CD8-positive, alpha-beta memory T cell (primary cell): ENCODE measurements around the gene PKP2. TPM values are rescaled to one million over a fixed set of nuclear protein-coding genes. Genes with fewer than 3 reads are reported as not detected.

Experiments
- CTCF ChIA-PET: fragments of 350-600 bp; sonication (Branson Sonifier 250); formaldehyde crosslinking; loops from one replicate; lab custom pipeline; 2021; ENCODE audit warnings: antibody characterized with exemption; lab: Charles Lee
- POLR2A ChIA-PET: fragments of 350-600 bp; sonication (Branson Sonifier 250); formaldehyde crosslinking; loops from one replicate; lab custom pipeline; 2021; ENCODE audit warnings: antibody characterized with exemption; lab: Charles Lee
- DNase-seq, 5 donors: peaks; one replicate each; pipeline versions ENCODE4 v3.0.0 to v3.0.0-alpha.2; 2020 to 2022; ENCODE audit warnings: mixed read lengths in 1 of 5
- H3K27ac ChIP-seq: one replicate; pipeline ENCODE4 v1.7.0; 2013; ENCODE audit warnings: low read depth, mild to moderate bottlenecking, low read length, moderate library complexity
- H3K27me3 ChIP-seq: 2 replicates; pipeline ENCODE4 v1.7.0; 2013; ENCODE audit warnings: low read length, mild to moderate bottlenecking; ENCODE audit not compliant: insufficient read depth, poor library complexity, severe bottlenecking
- H3K36me3 ChIP-seq: 2 replicates; pipeline ENCODE4 v1.7.0; 2013; ENCODE audit warnings: mild to moderate bottlenecking, low read length, moderate library complexity; ENCODE audit not compliant: insufficient read depth
- H3K4me1 ChIP-seq: 2 replicates; pipeline ENCODE4 v1.7.0; 2013; ENCODE audit warnings: mild to moderate bottlenecking, low read length, moderate library complexity; ENCODE audit not compliant: insufficient read depth
- H3K4me3 ChIP-seq: 2 replicates; pipeline ENCODE4 v1.7.0; 2013; ENCODE audit warnings: mild to moderate bottlenecking, low read length
- H3K9me3 ChIP-seq: 2 replicates; pipeline ENCODE4 v1.7.0; 2013; ENCODE audit warnings: mild to moderate bottlenecking, low read length
- H3K27ac Mint-ChIP-seq, 8 donors: one replicate each; pipeline ENCODE4 v1.8.0; 2020 to 2021; ENCODE audit warnings: mixed read lengths in 8 of 8, mild to moderate bottlenecking in 6 of 8, inconsistent platforms in 3 of 8, moderate library complexity in 3 of 8
- H3K27me3 Mint-ChIP-seq, 2 donors: one replicate each; pipeline ENCODE4 v1.8.0; 2020 to 2021; ENCODE audit warnings: mixed read lengths in 2 of 2, mild to moderate bottlenecking in 1 of 2, moderate library complexity in 1 of 2
- H3K36me3 Mint-ChIP-seq, 3 donors: one replicate each; pipeline ENCODE4 v1.8.0; 2020 to 2021; ENCODE audit warnings: mixed read lengths in 3 of 3, inconsistent platforms in 1 of 3, mild to moderate bottlenecking in 1 of 3
- H3K4me1 Mint-ChIP-seq, 3 donors: one replicate each; pipeline ENCODE4 v1.8.0; 2020 to 2021; ENCODE audit warnings: mixed read lengths in 3 of 3, inconsistent platforms in 1 of 3, mild to moderate bottlenecking in 1 of 3
- H3K4me3 Mint-ChIP-seq, 7 donors: one replicate each; pipeline ENCODE4 v1.8.0; 2020 to 2021; ENCODE audit warnings: mixed read lengths in 7 of 7, mild to moderate bottlenecking in 6 of 7, moderate library complexity in 4 of 7, inconsistent platforms in 2 of 7
- H3K9me3 Mint-ChIP-seq, 5 donors: one replicate each; pipeline ENCODE4 v1.8.0; 2020 to 2022; ENCODE audit warnings: mixed read lengths in 5 of 5, mild to moderate bottlenecking in 3 of 5, moderate library complexity in 2 of 5, inconsistent platforms in 1 of 5
- polyA plus RNA-seq: library from polyadenylated mRNA; unstranded; fragments of 300-500 nt; fragmentation: Illumina TruSeq; gene quantifications from one replicate; pipeline ENCODE4 v1.2.3, GENCODE V29; 2021
- total RNA-seq, 2 experiments: library from RNA; stranded (reverse); gene quantifications; one replicate each; pipeline ENCODE4 v1.2.3, GENCODE V29; 2021

The PKP2 gene
- total and polyA plus RNA-seq, 3 experiments from 2014 or later, result 0.15 to 0.40 (median 0.17) TPM

DNA sequence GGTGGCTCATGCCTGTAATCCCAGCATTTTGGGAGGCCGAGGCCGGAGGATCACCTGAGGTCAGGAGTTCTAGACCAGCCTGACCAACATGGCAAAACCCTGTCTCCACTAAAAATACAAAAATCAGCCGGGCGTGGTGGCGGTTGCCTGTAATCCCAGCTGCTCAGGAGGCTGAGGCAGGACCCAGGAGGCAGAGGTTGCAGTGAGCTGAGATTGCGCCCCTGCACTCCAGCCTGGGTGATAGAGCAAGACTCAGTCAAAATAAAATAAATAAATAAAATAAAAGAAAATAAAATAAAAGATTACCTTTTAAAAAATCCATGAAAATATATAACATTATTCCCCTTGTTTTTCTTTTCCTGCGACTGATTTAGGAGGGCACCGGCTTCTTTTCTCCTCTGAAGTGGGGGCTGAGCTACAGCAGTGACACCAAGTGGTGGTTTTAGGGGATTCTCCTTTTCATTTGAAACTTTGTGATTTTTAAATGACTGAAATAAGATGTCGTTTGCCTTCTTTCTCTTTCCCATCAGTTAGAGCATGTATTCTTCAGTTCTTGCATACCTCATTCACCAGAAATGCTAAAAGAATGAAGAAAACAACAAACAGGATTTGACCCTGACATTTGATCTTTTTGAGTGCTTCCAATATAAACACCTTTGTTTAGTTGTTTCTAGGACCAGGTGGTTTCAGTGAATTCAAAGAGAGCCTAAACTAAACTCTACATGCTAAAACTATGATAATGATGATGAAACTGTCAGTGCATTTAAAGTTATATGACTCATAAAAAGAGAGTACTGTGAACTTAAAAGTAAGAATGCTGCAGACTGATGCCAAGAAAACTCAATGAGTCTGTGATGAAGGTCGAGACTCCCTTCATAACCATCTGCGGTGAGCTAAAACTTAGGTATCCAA lies 22.6 kb upstream of the PKP2 start:
- no peak overlapping the region for H3K27ac Mint-ChIP-seq

DNA sequence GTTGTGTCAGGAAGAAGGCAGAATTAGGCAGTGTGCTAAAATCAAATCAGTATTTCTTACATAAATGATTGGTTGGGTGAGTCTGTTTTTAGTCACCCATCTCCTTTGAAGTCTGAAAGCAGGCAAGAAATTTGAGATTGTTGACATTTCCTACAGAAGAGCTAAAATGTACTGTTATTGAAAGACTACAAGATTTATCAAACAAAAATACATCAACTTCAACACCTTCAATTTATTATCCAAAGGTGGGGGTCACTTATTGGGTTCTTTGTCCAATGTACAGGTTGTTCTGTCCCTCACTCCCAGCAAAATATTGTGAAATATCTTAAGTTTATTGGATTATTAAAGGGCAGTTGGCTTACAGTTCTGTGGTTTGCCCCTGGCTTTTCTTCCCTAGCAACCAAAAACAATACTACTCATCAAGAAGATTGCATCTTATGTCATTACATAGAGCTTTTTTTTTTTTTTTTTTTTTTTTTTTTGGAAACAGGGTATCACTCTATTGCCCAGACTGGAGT lies 20.6 kb upstream of the PKP2 start:
- Mint-ChIP-seq H3K4me3 (no peak overlapping the region), H3K27me3 (peaks cover 0 to 6% of the 10 kb centered on the region in 2 donors), H3K9me3 (peaks cover 0 to 2% (median 1%) of the 10 kb centered on the region in 5 donors), H3K27ac (no peak overlapping the region), H3K36me3 (no peaks in the 10 kb centered on the region), H3K4me1 (no peaks in the 10 kb centered on the region)
- no peak for DNase-seq
- Histone ChIP-seq H3K27ac (no peak overlapping the region), H3K4me1 (no peaks in the 10 kb centered on the region), H3K9me3 (no peaks in the 10 kb centered on the region), H3K36me3 (no peaks in the 10 kb centered on the region), H3K27me3 (no peaks in the 10 kb centered on the region), H3K4me3 (no peak overlapping the region)
- ChIA-PET CTCF (no interaction called here), POLR2A (interaction anchor here (0.6 kb wide), 1 partner anchor 139 kb away, joined by 3 read pairs; no protein-coding TSS in a partner anchor)

More for the DNA sequence above, 22.6 kb upstream of the PKP2 start:
- H3K4me1 ChIP-seq, result no peaks in the 10 kb centered on the region
- peaks cover 0 to 2% (median 0%) of the 10 kb centered on the region in 5 donors for H3K9me3 Mint-ChIP-seq
- no peak overlapping the region for H3K4me3 ChIP-seq
- no peak overlapping the region for H3K4me3 Mint-ChIP-seq
- H3K4me1 Mint-ChIP-seq, result no peaks in the 10 kb centered on the region
- no peak overlapping the region for H3K27ac ChIP-seq
- peaks cover 0 to 9% of the 10 kb centered on the region in 2 donors for H3K27me3 Mint-ChIP-seq
- H3K36me3 ChIP-seq, result no peaks in the 10 kb centered on the region
- ChIA-PET CTCF (interaction anchor here (1.1 kb wide), 1 partner anchor 163 kb away, joined by 4 read pairs; the partner anchor contains the start of gene YARS2), POLR2A (no interaction called here)
- H3K36me3 Mint-ChIP-seq, result no peaks in the 10 kb centered on the region
- H3K9me3 ChIP-seq, result no peaks in the 10 kb centered on the region
- no peak for DNase-seq
- no peaks in the 10 kb centered on the region for H3K27me3 ChIP-seq

DNA sequence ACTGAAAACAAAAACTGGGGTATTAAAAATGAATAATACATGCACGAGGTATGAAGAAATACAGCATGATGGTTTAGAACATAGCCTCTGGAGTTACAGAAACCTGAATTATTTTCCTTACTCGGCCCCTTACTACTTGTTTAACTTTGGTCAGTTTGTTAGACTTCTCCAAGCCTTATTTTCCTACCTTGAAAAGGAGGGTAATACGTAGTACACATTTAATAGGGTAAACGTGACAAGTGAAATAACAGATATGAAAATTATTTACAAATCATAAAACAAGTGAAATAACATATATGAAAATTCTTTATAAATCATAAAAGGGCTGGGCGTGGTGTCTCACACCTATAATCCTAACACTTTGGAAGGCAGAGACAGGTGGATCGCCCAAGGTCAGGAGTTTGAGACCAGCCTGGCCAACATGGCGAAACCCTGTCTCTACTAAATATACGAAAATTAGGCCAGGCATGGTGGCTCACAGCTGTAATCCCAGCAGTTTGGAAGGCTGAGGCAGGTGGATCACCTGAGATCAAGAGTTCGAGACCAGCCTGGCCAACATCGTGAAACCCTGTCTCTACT lies 11.4 kb upstream of the PKP2 start:
- Mint-ChIP-seq H3K27me3 (peaks cover 2 to 19% of the 10 kb centered on the region in 2 donors), H3K36me3 (no peaks in the 10 kb centered on the region), H3K4me1 (no peaks in the 10 kb centered on the region), H3K4me3 (no peak overlapping the region), H3K9me3 (peaks cover 0 to 2% (median 2%) of the 10 kb centered on the region in 5 donors), H3K27ac (no peak overlapping the region)
- Histone ChIP-seq H3K27me3 (no peaks in the 10 kb centered on the region), H3K27ac (no peak overlapping the region), H3K4me1 (no peaks in the 10 kb centered on the region), H3K36me3 (no peaks in the 10 kb centered on the region), H3K4me3 (no peak overlapping the region), H3K9me3 (no peaks in the 10 kb centered on the region)
- no peak for DNase-seq
- CTCF ChIA-PET, result no interaction called here
- POLR2A ChIA-PET, result no interaction called here

- Histone ChIP-seq H3K4me3 (no peak overlapping the region), H3K36me3 (no peaks in the 10 kb centered on the region), H3K27me3 (no peaks in the 10 kb centered on the region), H3K9me3 (no peaks in the 10 kb centered on the region), H3K4me1 (no peaks in the 10 kb centered on the region), H3K27ac (no peak overlapping the region)
- Mint-ChIP-seq H3K27me3 (peaks cover 2 to 19% of the 10 kb centered on the region in 2 donors), H3K4me3 (no peak overlapping the region), H3K9me3 (peaks cover 0 to 2% (median 2%) of the 10 kb centered on the region in 5 donors), H3K27ac (no peak overlapping the region), H3K36me3 (no peaks in the 10 kb centered on the region), H3K4me1 (no peaks in the 10 kb centered on the region)
- ChIA-PET POLR2A (no interaction called here), CTCF (no interaction called here)
- no peak for DNase-seq
Measured at GRCh38 chr12:32907166-32907565, 10.6 kb upstream of the PKP2 start.

DNA sequence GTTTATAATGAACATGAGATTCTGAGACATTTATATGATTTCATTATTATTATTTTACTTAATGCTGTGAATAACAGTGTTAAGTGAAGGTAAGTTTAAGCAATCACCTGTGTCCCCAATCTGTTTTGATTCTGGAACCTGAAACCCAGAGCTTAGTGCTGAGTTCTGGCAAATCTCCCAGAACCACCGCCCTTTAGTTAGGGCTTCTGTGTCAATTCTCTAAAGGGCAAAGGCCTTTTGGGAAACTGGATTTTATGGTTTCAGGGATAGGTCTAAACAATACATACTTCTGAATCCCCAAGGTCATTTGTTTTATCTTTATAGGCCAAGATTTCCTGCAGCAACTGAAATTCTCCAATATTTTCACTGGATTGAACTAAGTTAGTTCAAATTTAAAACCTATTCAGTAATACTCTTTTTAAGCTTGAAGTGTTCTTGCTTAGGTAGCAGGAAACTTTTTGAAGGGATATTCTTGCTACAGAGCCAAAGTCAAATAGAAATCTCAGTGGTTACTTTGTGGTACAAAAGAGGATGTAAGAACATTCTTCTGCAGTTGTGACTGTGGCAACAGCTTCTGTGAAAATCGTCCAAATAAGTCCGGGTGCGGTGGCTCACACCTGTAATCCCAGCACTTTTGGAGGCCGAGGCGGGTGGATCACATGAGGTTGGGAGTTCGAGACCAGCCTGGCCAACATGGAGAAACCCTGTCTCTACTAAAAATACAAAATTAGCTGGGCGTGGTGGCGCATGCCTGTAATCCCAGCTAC lies 10.0 kb upstream of the PKP2 start:
- Histone ChIP-seq H3K36me3 (no peaks in the 10 kb centered on the region), H3K27ac (no peak overlapping the region), H3K27me3 (no peaks in the 10 kb centered on the region), H3K4me3 (no peak overlapping the region), H3K4me1 (no peaks in the 10 kb centered on the region), H3K9me3 (no peaks in the 10 kb centered on the region)
- Mint-ChIP-seq H3K4me1 (no peaks in the 10 kb centered on the region), H3K27ac (no peak overlapping the region), H3K27me3 (peaks cover 2 to 19% of the 10 kb centered on the region in 2 donors), H3K9me3 (peaks cover 0 to 2% (median 0%) of the 10 kb centered on the region in 5 donors), H3K4me3 (no peak overlapping the region), H3K36me3 (no peaks in the 10 kb centered on the region)
- no peak for DNase-seq
- POLR2A ChIA-PET, result no interaction called here
- CTCF ChIA-PET, result no interaction called here

- H3K27ac ChIP-seq, result no peak overlapping the region
- DNase-seq, result no peak
- no peak overlapping the region for H3K4me3 ChIP-seq
- H3K36me3 ChIP-seq, result no peaks in the 10 kb centered on the region
- no peaks in the 10 kb centered on the region for H3K4me1 ChIP-seq
- H3K9me3 Mint-ChIP-seq, result peaks cover 0 to 2% (median 0%) of the 10 kb centered on the region in 5 donors
- no peaks in the 10 kb centered on the region for H3K36me3 Mint-ChIP-seq
- CTCF ChIA-PET, result no interaction called here
- no peak overlapping the region for H3K27ac Mint-ChIP-seq
- POLR2A ChIA-PET, result no interaction called here
- H3K9me3 ChIP-seq, result no peaks in the 10 kb centered on the region
- peaks cover 3 to 33% of the 10 kb centered on the region in 2 donors for H3K27me3 Mint-ChIP-seq
- H3K4me1 Mint-ChIP-seq, result no peaks in the 10 kb centered on the region
- no peaks in the 10 kb centered on the region for H3K27me3 ChIP-seq
- H3K4me3 Mint-ChIP-seq, result no peak overlapping the region
Measured at GRCh38 chr12:32903763-32904162, 7.2 kb upstream of the PKP2 start.

DNA sequence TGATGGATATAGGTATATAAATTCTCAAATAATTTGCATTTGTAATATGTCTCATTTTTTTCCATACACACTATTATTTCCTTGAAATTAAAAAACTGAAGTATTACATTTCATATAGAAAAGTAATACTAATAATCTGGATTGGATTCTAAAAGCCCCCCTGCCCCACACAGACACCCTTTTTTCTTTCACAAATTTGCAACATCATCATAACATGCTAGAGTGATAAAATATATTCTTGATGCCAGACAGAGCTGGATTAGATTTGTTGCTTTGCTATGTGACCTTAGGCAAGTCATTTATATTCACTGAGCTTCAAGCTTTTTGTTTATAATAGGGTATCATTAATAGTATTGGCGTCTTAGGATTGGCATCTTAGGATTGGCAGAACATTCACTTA lies 6.7 kb upstream of the PKP2 start:
- Mint-ChIP-seq H3K9me3 (peaks cover 0 to 2% (median 0%) of the 10 kb centered on the region in 5 donors), H3K36me3 (no peaks in the 10 kb centered on the region), H3K4me1 (no peaks in the 10 kb centered on the region), H3K4me3 (no peak overlapping the region), H3K27ac (no peak overlapping the region), H3K27me3 (peaks cover 7 to 37% of the 10 kb centered on the region in 2 donors)
- no peak overlapping the region for H3K27ac ChIP-seq
- H3K4me1 ChIP-seq, result no peaks in the 10 kb centered on the region
- ChIA-PET POLR2A (no interaction called here), CTCF (no interaction called here)
- no peak for DNase-seq
- H3K9me3 ChIP-seq, result no peaks in the 10 kb centered on the region
- no peaks in the 10 kb centered on the region for H3K36me3 ChIP-seq
- H3K4me3 ChIP-seq, result no peak overlapping the region
- H3K27me3 ChIP-seq, result no peaks in the 10 kb centered on the region
